HG03432 (cell line): ENCODE data around the gene EDA.
A peak's percentile ranks its signal among the peaks of the same experiment; 100 is the strongest.
"Not testable (repeated sequence)": the region's sequence is repeated elsewhere in the genome, so short reads cannot be mapped to it uniquely, and the experiment has no call there.

ENCODE experiments used
- ATAC-seq: cut with Tn5 transposase; IDR thresholded peaks from one replicate; pipeline ENCODE4 v1.9.1; 2021; ENCODE audit warnings: mild to moderate bottlenecking, moderate library complexity; ENCODE audit not compliant: unreplicated experiment

The EDA gene

DNA sequence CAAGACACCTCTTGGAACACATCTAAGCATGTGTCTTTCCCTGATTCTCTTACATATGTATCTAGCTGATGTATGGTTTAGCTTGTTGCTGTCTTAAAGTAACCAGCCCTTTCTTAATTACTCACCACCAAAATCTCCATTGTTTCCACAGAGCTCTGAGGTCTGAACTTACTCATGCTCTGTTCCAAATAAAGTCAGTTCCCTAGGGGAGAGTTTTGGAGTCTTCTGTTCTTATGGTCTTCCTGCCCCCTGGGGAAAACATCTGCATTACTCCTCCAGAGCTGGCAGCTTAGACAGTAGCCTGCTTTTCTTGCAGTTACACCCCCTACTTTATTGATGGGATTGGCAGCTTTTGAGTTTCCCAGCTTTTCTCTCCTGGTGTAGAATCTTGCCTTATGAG is 125.8 kb downstream of the EDA start:
- ATAC-seq: no peak

GRCh38 chrX:69746051-69746450 is 130.1 kb downstream of the EDA start:
- no peak for ATAC-seq

GRCh38 chrX:69748055-69748454 is 132.1 kb downstream of the EDA start:
- no peak for ATAC-seq

- ATAC-seq: no peak
These were observed 144.2 kb downstream of the EDA start for GRCh38 chrX:69759921-69760625.

- ATAC-seq: no peak
These were observed 145.7 kb downstream of the EDA start for GRCh38 chrX:69761633-69762032.

DNA sequence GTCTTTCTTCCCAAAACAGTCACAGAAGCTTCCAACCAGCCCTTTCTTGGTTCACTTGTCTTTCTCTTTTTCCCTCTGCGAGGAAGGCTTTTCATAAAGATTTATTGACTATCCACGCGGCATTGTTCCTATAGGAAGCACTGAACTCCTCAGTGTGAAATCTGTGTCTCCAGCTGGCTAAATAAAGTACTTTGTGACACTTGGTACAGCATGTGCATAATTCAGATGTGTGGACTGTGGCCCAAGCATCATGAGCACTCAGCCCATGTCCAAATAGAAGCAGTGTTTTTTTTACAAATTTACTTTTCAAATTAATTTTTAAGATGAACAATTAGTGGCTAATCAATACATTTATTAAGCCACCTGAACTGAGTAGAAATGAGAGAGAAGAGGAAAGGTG is 146.4 kb downstream of the EDA start:
- no peak for ATAC-seq

- peak; percentile 40 for ATAC-seq
These were observed 177.5 kb downstream of the EDA start for GRCh38 chrX:69793260-69793935.

DNA sequence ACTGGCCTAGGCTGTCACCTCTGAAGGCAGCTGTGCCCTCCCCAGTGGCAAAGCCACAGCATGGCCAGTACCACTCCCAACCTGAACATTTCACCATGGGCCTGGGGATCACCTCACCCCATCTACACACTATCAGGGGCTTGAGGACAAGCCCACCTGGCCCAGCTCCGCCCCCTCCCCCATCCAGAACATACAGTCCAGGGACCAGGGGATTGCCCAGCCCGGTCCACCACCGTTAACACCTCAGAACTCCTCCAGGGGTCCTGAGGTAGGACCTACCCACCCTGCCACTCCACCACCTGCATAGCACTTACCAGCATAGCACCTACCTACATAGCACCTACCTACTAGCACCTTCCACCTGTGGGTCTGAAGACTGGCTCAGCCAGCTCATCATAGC is 179.8 kb downstream of the EDA start:
- no peak for ATAC-seq

DNA sequence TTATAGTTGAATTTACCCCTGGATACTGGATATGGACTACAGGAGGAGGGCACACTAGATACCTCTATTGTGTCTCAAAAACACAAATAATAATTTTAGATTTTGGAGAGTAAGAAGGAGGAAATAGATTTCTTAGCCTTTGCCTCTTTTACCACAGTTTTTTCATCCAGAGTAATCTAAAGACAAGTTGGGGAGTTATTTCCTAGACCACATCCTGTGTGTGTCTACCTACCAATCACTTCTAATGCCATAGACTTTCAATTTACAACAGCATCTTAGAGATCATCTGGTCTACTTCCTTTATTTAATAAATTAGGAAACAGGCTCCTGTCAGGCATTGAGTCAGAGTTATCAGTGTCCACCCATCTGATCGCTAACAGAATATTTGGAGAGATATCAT is 191.5 kb downstream of the EDA start:
- no peak for ATAC-seq

- no peak for ATAC-seq
These were observed 192.5 kb downstream of the EDA start for GRCh38 chrX:69808375-69808774.

- no peak for ATAC-seq
These were observed 197.8 kb downstream of the EDA start for GRCh38 chrX:69813677-69814076.

DNA sequence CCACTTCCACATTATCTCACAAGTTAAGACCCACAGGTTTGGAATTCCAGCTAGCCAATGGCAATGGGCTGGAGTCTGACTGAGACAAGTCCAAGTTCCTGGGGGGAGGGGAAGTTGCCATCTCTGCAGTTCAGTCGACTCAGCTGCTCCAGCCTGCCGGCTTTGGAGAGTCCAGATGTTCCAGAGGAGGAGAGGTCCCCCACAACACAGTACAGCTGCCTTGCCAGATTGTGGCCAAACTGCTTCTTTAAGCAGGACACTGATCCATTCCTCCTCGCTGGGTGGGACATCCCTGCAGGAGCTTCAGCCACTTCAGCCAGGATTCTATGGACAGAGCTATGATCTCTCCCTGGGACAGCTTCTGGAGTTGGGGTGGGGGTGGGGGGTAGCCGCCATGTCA is 199.2 kb downstream of the EDA start:
- ATAC-seq: no peak

DNA sequence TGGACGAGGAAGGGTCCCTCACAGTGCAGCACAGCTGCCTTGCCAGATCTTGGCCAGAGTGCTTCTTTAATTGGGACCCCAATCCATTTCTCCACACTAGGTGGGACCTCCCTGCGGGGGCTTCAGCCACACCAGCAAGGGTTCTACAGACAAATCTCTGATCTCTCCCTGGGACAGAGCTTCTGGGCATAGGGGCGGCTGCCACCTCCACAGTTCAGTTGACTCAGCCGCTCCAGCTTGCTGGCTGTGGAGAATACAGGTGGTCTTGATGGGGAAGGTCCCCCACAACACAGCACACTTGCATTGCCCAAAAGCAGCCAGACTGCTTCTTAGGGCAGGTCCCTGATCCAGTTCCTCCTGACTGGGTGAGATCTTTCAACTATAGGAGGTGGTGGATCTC is 199.6 kb downstream of the EDA start:
- ATAC-seq: no peak

DNA sequence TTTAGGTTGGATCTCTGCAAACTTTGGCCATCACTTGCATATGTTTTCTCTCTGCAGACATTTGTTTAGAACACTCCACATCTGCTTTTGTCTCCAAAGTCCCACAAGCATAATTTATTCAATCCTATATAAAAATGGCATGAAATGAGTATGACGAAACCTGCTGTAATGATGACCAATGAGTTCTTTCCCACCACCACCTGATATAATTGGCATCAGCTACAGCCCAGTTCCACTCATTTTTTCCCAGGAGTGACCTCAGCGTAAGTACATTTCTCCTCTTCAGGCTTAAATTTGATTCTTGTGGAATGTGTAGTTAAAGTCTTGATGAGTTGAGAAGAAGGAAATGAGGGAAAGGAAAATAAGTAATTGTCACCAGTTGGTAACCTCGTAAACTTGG is 228.7 kb downstream of the EDA start:
- no peak for ATAC-seq

GRCh38 chrX:69859999-69860398 is 244.1 kb downstream of the EDA start:
- ATAC-seq: not testable (repeated sequence)

- ATAC-seq: no peak
These were observed 260.3 kb downstream of the EDA start for GRCh38 chrX:69876221-69876620.

- ATAC-seq: no peak
These were observed 268.3 kb downstream of the EDA start for GRCh38 chrX:69884210-69884609.

DNA sequence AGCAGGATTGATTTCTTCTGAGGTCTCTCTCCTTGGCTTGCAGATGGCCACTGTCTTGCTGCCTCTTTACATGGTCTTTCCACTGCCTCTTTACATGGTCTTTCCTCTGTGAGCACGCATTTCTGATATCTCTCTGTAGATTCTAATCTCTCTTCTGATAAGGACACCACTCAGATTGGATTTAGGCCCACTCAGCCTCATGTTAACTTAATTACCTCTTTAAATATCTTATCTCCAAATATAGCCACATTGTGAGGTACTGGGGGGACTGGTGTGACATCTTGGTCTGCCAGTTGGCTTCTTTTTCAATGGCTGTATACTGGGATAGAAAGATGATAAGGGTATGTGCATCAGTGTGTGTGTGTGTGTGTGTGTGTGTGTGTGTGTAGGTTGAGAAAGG is 280.1 kb downstream of the EDA start:
- no peak for ATAC-seq

- ATAC-seq: no peak
These were observed 284.6 kb downstream of the EDA start for GRCh38 chrX:69900491-69900890.

DNA sequence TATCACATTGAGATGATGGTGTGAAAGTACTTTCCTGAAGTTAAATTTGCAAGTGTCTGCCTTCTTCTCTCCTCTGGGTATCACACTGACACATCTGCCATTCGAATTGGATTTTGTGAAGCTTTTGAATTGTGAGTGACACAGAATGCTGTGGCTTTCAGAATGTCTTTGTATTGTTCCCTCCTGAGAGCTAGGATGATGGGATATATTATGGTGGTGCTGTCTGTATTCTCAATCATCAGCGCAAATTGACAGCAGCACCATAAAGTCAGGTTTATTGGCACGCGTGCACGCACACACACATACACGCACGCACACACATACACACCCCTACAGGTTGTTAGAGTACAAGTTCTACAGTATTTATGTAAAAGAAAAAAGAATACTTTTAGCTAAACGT is 290.5 kb downstream of the EDA start:
- ATAC-seq: no peak

- ATAC-seq: no peak
These were observed 298.9 kb downstream of the EDA start for GRCh38 chrX:69914781-69915180.

GRCh38 chrX:69919749-69920148 is 303.8 kb downstream of the EDA start:
- no peak for ATAC-seq

DNA sequence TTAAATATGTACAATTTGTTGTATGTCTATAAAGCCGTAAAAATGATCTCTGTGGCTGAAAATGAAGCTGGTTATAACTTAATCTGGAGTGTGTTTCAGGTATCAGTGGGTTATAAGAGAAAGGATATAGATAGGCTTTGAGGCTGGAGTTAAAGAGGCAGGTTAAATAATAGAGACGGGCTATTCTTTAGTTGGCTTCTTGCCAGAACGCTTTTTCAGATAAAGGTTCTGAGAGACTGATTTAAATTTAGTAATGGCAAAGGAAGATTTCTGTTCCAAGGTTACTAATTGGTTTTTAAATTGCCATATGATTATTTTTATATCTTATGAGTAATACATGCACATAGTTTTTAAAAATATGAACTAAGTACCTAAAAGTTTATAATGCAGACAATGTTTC is 316.4 kb downstream of the EDA start:
- ATAC-seq: no peak
